ENCODE measurements around the gene PLSCR2.
"Not testable (repeated sequence)": the region's sequence is repeated elsewhere in the genome, so short reads cannot be mapped to it uniquely, and the experiment has no call there.

PLSCR2 gene

DNA sequence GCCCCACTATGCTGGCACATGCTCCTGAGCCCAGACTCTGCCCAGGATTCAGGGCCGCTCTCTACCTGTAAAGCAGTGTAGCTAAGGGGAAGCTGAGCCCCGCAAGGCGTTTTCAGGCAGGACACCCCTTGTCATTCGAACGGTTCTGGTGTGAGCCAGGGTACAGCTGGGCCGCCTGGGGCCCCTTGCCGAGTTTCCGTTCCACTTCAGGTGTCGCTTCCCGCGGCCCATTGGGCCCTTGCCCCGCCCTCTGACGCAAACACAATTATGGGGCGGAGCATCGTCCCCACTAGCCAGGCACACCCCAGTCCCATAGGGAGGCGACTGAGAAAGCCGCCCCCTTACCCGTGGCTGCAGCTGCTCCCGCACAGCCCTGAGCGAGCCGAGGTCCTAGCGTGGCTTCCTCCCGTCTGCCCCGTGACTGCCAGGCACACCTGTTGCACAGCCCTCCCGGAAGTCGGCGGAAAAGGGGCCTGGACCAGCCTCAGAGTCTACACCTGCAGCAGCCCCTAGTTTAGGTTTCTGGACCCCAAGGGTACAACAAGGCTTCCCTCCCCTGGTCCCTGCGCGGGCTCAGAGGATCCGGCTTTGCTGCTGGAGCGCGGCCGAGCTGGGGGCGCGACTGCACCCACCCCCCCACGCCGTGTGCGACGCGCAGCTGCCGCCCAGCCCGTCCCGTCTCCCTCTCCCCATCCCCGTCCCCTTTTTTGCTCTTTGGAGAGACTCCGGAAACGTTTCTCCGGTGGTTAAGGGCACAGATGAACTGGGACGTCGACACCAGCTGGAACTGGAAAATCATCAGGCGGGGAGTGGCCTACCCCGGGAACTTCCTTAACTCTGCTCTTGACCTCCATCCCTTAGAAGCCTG, at the start of gene PLSCR2:
Gene PLSCR2 (minus strand): TSS at position 412 of the 868 bp plus-strand sequence. CDS start 9,657 bp downstream, outside the sequence.
- DNase-seq = peak; percentile 65

GRCh38 chr3:146517684-146518435, 48.5 kb upstream of the PLSCR2 start:
- no peak for DNase-seq

GRCh38 chr3:146513386-146514051, 44.2 kb upstream of the PLSCR2 start:
- DNase-seq = no peak

GRCh38 chr3:146511402-146512134, 42.2 kb upstream of the PLSCR2 start:
- no peak for DNase-seq

- peak; percentile 63 for DNase-seq
Observed at GRCh38 chr3:146507331-146508120, 38.2 kb upstream of the PLSCR2 start.

- no peak for DNase-seq
Observed at GRCh38 chr3:146505516-146505915, 36.2 kb upstream of the PLSCR2 start.

- peak; percentile 81 for DNase-seq
Observed at GRCh38 chr3:146504498-146505197, 35.3 kb upstream of the PLSCR2 start.

DNA sequence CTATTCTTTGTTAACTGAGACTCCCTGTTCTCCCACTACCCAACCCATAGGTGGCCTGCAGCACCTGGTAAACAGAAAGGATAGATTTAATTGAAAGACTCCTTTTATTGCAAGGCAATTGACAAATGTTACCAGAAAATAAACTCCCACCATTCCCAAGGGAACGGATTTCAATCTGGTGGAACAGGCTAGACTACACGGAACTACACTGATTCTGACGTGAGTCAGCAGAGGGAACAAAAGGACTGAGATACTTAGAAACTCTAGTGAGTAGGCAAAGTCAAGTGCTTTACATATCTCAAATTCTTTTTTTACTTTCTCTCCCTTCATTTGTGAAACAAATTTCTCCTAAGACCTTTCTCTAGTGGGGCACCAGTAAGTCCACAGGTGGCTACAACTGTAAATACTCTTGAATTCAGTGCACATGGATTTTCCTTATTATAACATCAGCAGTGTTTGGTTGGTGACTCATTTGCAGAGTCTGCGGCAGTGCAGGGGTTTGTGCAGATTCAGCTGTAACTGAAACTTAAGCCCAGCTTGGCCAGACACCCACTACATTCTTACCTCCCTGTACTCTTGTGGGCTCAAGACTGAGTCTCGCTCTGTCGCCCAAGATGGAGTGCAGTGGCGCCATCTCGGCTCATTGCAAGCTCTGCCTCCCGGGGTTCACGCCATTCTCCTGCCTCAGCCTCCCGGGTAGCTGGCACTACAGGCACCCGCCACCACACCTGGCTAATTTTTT, 34.3 kb upstream of the PLSCR2 start:
- DNase-seq = peak; percentile 91

- no peak for DNase-seq
Observed at GRCh38 chr3:146502887-146503460, 33.6 kb upstream of the PLSCR2 start.

DNA sequence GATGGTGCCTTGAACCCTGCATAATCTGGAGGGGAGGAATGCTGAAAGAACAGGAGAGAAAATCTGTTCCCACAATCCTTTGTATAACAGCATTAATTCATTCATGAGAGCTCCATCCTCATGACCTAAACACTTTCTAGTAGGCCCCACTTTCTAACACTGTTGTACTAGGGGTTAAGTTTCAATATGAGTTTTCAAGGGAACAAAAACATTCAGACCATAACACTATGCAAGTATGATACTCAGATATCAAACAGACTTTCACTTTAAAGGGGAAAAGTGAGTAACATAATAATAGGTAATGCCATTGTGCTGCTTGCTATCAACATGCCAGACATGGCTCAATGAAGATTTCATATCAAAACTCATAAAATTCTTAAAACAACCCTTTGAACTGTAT, 32.4 kb upstream of the PLSCR2 start:
- no peak for DNase-seq

- DNase-seq = no peak
Observed at GRCh38 chr3:146499701-146500100, 30.3 kb upstream of the PLSCR2 start.

DNA sequence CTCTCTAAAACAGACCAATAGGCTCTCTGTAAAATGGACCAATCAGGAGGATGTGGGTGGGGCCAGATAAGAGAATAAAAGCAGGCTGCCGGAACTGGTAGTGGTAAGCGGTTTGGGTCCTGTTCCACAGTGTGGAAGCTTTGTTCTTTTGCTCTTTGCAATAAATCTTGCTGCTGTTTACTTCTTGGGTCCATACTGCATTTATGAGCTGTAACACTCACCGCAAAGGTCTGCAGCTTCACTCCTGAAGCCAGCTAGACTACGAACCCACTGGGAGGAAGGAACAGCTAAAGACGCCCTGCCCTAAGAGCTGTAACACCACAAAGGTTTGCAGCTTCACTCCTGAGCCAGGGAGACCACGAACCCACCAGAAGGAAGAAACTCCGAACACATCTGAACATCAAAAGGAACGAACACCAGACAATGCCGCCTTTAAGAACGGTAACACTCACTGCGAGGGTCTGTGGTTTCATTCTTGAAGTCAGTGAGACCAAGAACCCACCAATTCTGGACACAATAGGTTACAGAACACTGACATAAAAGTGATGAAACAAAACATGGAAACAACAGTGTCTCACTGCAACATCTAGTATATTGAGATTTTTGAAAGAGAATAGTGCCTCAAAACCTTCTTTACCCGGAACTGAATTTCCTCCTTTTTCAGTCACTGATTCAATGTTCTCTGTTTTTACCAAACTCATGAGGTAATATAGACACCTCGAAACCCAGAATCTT, 28.8 kb upstream of the PLSCR2 start:
- no peak for DNase-seq

GRCh38 chr3:146497145-146497843, 27.9 kb upstream of the PLSCR2 start:
- DNase-seq = not testable (repeated sequence)

DNA sequence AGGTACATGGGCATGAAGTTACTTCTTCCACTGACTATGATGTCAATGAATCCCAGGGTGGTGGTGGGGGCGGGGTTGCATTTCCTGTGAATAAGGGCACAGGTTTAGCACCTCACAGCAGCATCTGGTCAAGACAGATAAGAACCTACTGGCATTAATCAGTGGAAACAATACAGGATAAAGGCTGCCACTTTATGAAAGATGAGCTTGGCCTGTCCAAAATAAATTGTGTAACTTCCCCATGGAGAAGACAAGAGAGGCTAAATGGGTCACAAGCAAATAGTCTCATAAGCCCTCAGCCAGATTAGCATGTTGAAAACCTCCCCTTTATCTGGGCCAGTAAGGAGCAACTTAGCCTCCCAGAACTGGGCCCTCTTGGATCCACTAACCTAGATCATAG, 27.4 kb upstream of the PLSCR2 start:
- no peak for DNase-seq

GRCh38 chr3:146496251-146496650, 26.9 kb upstream of the PLSCR2 start:
- DNase-seq = no peak

DNA sequence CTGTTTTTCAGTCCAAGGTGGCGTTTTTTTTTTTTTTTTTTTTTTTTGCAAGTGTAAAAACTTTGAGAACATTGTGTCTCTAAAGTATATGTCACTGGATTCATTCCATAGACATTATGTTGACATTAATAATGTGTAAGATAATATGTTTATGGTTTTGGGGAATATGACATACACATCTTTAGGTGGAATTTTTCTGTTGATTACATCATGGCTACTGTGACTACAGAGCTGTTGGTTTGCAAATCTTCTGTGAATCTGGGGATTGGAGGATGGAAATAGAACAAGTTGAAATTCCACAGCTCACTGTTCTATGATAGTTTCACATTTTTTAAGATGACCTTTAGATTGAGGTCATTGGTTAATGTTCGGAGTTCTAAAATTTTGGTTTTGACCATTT, 24.4 kb upstream of the PLSCR2 start:
- no peak for DNase-seq

GRCh38 chr3:146493221-146493620, 23.9 kb upstream of the PLSCR2 start:
- no peak for DNase-seq

GRCh38 chr3:146491303-146491702, 21.9 kb upstream of the PLSCR2 start:
- no peak for DNase-seq

DNA sequence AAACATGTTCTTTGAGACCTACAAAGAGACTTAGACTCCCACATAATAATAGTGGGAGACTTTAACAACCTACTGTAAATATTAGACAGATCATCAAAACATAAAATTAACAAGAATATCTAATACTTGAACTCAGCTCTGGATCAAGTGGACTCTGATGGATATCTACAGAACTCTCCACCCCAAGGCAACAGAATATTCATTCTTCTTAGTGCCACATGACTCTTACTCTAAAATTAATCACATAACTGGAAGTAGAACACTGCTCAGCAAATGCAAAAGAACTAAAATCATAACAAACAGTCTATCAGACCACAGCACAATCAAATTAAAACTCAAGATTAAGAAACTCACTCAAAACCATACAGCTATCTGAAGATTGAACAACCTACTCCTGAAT, 15.9 kb upstream of the PLSCR2 start:
- no peak for DNase-seq

Measured in islet precursor cell (in vitro differentiated cells).